Activated B cell treated with CpG ODN at 0.5 μM for 24 hours (primary cell): ENCODE measurements around the gene ICOS. TPM values are rescaled to one million over a fixed set of nuclear protein-coding genes. Genes with fewer than 3 reads are reported as not detected.

Experiments
- ATAC-seq: fragments of 200-7000 bp; cut with Tn5 transposase; one replicate; pipeline ENCODE4 v1.10.0; 2021; ENCODE audit warnings: low read depth, mild to moderate bottlenecking, moderate library complexity
- CTCF ChIA-PET: fragments of 350-600 bp; sonication (Branson Sonifier 250); formaldehyde crosslinking; loops from one replicate; lab custom pipeline; 2021; ENCODE audit warnings: antibody characterized with exemption; lab: Charles Lee
- POLR2A ChIA-PET: fragments of 350-600 bp; sonication (Branson Sonifier 250); formaldehyde crosslinking; loops from one replicate; lab custom pipeline; 2021; ENCODE audit warnings: antibody characterized with exemption; lab: Charles Lee
- DNase-seq: peaks from one replicate; pipeline ENCODE4 v3.0.0; 2022
- H3K27ac Mint-ChIP-seq: one replicate; pipeline ENCODE4 v1.8.0; 2020; ENCODE audit warnings: mixed read lengths
- H3K27me3 Mint-ChIP-seq: one replicate; pipeline ENCODE4 v1.8.0; 2021; ENCODE audit warnings: mixed read lengths
- H3K36me3 Mint-ChIP-seq: one replicate; pipeline ENCODE4 v1.8.0; 2021; ENCODE audit warnings: low read depth, mixed read lengths
- H3K4me1 Mint-ChIP-seq: one replicate; pipeline ENCODE4 v1.8.0; 2021; ENCODE audit warnings: mixed read lengths
- H3K4me3 Mint-ChIP-seq: one replicate; pipeline ENCODE4 v1.8.0; 2020; ENCODE audit warnings: mild to moderate bottlenecking, mixed read lengths
- H3K9me3 Mint-ChIP-seq: one replicate; pipeline ENCODE4 v1.8.0; 2020; ENCODE audit warnings: mixed read lengths
- intact Hi-C: fragments of 100-400 bp; cut with micrococcal nuclease; formaldehyde crosslinking; loops from one replicate; pipeline ENCODE4 v1.15.1; 2024
- total RNA-seq: library from RNA; stranded (reverse); gene quantifications from 2 replicates; pipeline ENCODE4 v1.2.3, GENCODE V29; 2022
- TF ChIP-seq, protein P1 (sequence below): fragments of 200-600 bp; IDR thresholded peaks from one replicate; pipeline ENCODE4 v1.8.0; 2022; ENCODE audit warnings: antibody characterized with exemption, mild to moderate bottlenecking

The ICOS gene
- total RNA-seq, 1 donor from 2014 or later: not detected

GRCh38 chr2:203988500-203989260 lies 52.1 kb downstream of the ICOS start:
- ATAC-seq (no peak), DNase-seq (no peak)
- intact Hi-C loops: no loop called here
- H3K4me3 Mint-ChIP-seq: no peak overlapping the region
- no peak overlapping the region for H3K27ac Mint-ChIP-seq
- CTCF ChIA-PET: no interaction called here
- H3K4me1 Mint-ChIP-seq: no peaks in the 10 kb centered on the region
- H3K27me3 Mint-ChIP-seq: no peaks in the 10 kb centered on the region
- POLR2A ChIA-PET: no interaction called here
- TF ChIP-seq, protein P1, sequence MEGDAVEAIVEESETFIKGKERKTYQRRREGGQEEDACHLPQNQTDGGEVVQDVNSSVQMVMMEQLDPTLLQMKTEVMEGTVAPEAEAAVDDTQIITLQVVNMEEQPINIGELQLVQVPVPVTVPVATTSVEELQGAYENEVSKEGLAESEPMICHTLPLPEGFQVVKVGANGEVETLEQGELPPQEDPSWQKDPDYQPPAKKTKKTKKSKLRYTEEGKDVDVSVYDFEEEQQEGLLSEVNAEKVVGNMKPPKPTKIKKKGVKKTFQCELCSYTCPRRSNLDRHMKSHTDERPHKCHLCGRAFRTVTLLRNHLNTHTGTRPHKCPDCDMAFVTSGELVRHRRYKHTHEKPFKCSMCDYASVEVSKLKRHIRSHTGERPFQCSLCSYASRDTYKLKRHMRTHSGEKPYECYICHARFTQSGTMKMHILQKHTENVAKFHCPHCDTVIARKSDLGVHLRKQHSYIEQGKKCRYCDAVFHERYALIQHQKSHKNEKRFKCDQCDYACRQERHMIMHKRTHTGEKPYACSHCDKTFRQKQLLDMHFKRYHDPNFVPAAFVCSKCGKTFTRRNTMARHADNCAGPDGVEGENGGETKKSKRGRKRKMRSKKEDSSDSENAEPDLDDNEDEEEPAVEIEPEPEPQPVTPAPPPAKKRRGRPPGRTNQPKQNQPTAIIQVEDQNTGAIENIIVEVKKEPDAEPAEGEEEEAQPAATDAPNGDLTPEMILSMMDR: no peak
- H3K36me3 Mint-ChIP-seq: no peaks in the 10 kb centered on the region
- H3K9me3 Mint-ChIP-seq: no peaks in the 10 kb centered on the region

DNA sequence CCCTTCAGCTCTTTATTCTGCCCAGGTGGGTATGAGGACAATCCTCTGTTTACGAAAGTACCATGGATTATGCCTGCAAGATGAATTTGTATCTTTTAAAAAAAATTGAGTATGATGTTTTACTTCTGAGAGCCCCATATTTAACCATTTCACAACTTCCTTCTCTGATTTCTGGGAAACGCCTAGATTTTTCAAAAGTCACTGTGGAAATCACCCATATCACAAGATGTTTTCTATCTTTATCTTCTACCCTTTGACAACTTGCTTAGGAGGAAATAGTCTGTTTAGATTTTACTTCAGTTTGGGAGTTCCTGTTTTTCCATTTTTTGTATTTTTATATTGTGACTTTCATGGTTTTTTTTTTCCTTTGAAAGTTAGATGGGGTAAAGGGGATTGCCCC lies 53.0 kb downstream of the ICOS start:
- DNase-seq (no peak), ATAC-seq (no peak)
- Mint-ChIP-seq H3K4me1 (no peaks in the 10 kb centered on the region), H3K27ac (no peak overlapping the region), H3K36me3 (no peaks in the 10 kb centered on the region), H3K4me3 (no peak overlapping the region), H3K9me3 (no peaks in the 10 kb centered on the region), H3K27me3 (no peaks in the 10 kb centered on the region)
- intact Hi-C loops: no loop called here
- TF ChIP-seq, protein P1: no peak
- ChIA-PET CTCF (no interaction called here), POLR2A (no interaction called here)

DNA sequence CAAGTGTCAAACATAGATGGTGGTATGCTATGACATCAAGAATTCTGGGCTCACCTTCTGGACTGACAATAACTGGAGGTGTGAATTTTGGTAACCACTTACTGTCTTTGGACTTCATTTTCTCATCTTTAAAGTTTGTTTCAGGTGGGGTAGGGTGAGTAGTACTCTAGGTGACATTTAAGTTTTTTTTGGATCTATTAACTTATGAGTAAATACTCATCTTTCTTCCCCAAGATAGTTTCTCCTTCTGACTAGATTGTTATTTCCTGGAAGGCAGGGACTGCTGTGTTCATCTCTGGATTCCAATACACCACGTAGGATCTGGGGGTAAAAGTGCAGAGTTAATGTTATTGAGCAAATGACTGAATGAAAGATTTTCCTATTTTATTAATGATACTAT lies 55.9 kb downstream of the ICOS start:
- ChIA-PET CTCF (no interaction called here), POLR2A (no interaction called here)
- no peak overlapping the region for H3K27ac Mint-ChIP-seq
- H3K27me3 Mint-ChIP-seq: no peaks in the 10 kb centered on the region
- H3K9me3 Mint-ChIP-seq: no peaks in the 10 kb centered on the region
- no peaks in the 10 kb centered on the region for H3K36me3 Mint-ChIP-seq
- H3K4me1 Mint-ChIP-seq: no peaks in the 10 kb centered on the region
- no peak overlapping the region for H3K4me3 Mint-ChIP-seq
- DNase-seq (no peak), ATAC-seq (no peak)
- TF ChIP-seq, protein P1: no peak
- intact Hi-C loops: no loop called here

DNA sequence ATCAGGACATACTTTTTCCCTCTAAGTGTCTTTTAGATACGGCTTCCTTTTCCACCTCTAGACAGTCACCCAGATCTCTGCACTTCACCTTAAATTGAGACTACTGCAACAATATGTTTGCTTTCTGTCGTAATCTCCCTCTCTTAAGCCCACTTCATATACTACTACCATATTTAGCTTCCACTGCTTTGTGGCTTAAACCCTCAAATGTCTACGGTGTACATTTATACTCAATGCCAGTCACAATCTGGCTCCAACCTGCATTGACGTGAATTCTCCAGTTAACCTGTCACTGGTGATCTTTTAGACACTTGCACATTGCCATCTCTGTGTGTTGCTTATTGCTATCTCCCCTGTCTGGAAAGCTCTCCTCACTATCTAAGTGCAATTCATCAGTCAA lies 56.4 kb downstream of the ICOS start:
- intact Hi-C loops: no loop called here
- no peaks in the 10 kb centered on the region for H3K36me3 Mint-ChIP-seq
- H3K4me1 Mint-ChIP-seq: no peaks in the 10 kb centered on the region
- no peaks in the 10 kb centered on the region for H3K9me3 Mint-ChIP-seq
- ChIA-PET POLR2A (no interaction called here), CTCF (no interaction called here)
- no peak for DNase-seq
- no peak for ATAC-seq
- H3K27ac Mint-ChIP-seq: no peak overlapping the region
- H3K4me3 Mint-ChIP-seq: no peak overlapping the region
- TF ChIP-seq, protein P1: no peak
- no peaks in the 10 kb centered on the region for H3K27me3 Mint-ChIP-seq

- no peaks in the 10 kb centered on the region for H3K4me1 Mint-ChIP-seq
- TF ChIP-seq, protein P1: no peak
- intact Hi-C loops: no loop called here
- ChIA-PET CTCF (no interaction called here), POLR2A (no interaction called here)
- DNase-seq (no peak), ATAC-seq (no peak)
- no peaks in the 10 kb centered on the region for H3K9me3 Mint-ChIP-seq
- H3K4me3 Mint-ChIP-seq: no peak overlapping the region
- H3K36me3 Mint-ChIP-seq: no peaks in the 10 kb centered on the region
- no peak overlapping the region for H3K27ac Mint-ChIP-seq
- no peaks in the 10 kb centered on the region for H3K27me3 Mint-ChIP-seq
Measured at GRCh38 chr2:203993560-203993959, 57.0 kb downstream of the ICOS start.
